Heart right ventricle (tissue), 16 donors: ENCODE data around the gene ELL3. TPM values are rescaled to one million over a fixed set of nuclear protein-coding genes. Genes with fewer than 3 reads are reported as not detected.
"Not testable (repeated sequence)": the region's sequence is repeated elsewhere in the genome, so short reads cannot be mapped to it uniquely, and the experiment has no call there.

ENCODE experiments used
- ATAC-seq, 8 donors: fragments of 200-7000 bp; cut with Tn5 transposase; one replicate each; pipeline ENCODE4 v1.9.1; 2020; ENCODE audit warnings: mild to moderate bottlenecking in 8 of 8, moderate library complexity in 8 of 8, moderate number of reproducible peaks in 1 of 8
- DNase-seq, 2 donors: peaks; one replicate each; pipeline ENCODE4 v3.0.0-alpha.2; 2020
- H3K27ac ChIP-seq, 10 donors: fragments of 200-600 bp; sonication (generic) in 2 of 10; one replicate each; pipeline versions ENCODE4 v1.5.0 to v1.8.0; 2020 to 2022; ENCODE audit warnings: mild to moderate bottlenecking in 3 of 10
- H3K27me3 ChIP-seq, 7 donors: fragments of 200-600 bp; one replicate each; pipeline ENCODE4 v1.8.0; 2021 to 2022; ENCODE audit warnings: mild to moderate bottlenecking in 2 of 7
- H3K36me3 ChIP-seq, 9 donors: fragments of 200-600 bp; sonication (generic) in 1 of 9; one replicate each; pipeline versions ENCODE4 v1.5.0 to v1.8.0; 2020 to 2022; ENCODE audit warnings: mild to moderate bottlenecking in 2 of 9
- H3K4me1 ChIP-seq, 9 donors: fragments of 200-600 bp; sonication (generic) in 1 of 9; one replicate each; pipeline versions ENCODE4 v1.5.0 to v1.8.0; 2020 to 2022; ENCODE audit warnings: mild to moderate bottlenecking in 4 of 9
- H3K4me3 ChIP-seq, 10 donors: fragments of 200-600 bp; sonication (generic) in 2 of 10; one replicate each; pipeline versions ENCODE4 v1.5.0 to v1.8.0; 2020 to 2022; ENCODE audit warnings: mild to moderate bottlenecking in 7 of 10, moderate library complexity in 2 of 10
- H3K9me3 ChIP-seq, 11 donors: fragments of 200-600 bp in 10 of 11; sonication (generic) in 2 of 11; one replicate each; pipeline versions ENCODE4 v1.5.0 to v1.8.0; 2013 to 2022; ENCODE audit warnings: mild to moderate bottlenecking in 2 of 11, control low read depth in 1 of 11, moderate library complexity in 1 of 11
- CTCF ChIP-seq, 9 donors: fragments of 200-600 bp; sonication (generic) in 2 of 9; IDR thresholded peaks; one replicate each; pipeline versions ENCODE4 v1.5.0 to v1.8.0; 2021 to 2022; ENCODE audit warnings: antibody characterized with exemption in 9 of 9, mild to moderate bottlenecking in 5 of 9, moderate library complexity in 1 of 9
- WGBS, 2 donors: extraction: QIAGEN DNeasy Blood & Tissue Kit; methylation state at CpG; one replicate each; pipeline ENCODE4 v1.1.7; 2013; ENCODE audit warnings: inconsistent platforms in 1 of 2; 5-methylcytosine and 5-hydroxymethylcytosine counted together
- intact Hi-C, 10 donors: fragments of 100-400 bp; cut with DNase I; formaldehyde crosslinking; loops; one replicate each; pipeline versions ENCODE4 v1.11.1 to v1.14.2; 2022
- microRNA-seq, 2 donors: library from miRNA; unstranded; fragments of <30 nt; microRNA quantifications; one replicate each; pipeline ENCODE4 v1.2.0, GENCODE V29; 2021
- polyA plus RNA-seq, 2 donors: library from polyadenylated mRNA; stranded (reverse); fragments of 200-250 nt; gene quantifications; one replicate each; pipeline ENCODE4 v1.2.3, GENCODE V29; 2013
- total RNA-seq, 10 donors: library from RNA; stranded (reverse); fragmentation: NEBNext Ultra II Directional in 3 of 10; extraction: Animal tissue kit (Norgen Biotek cat#: 25700) in 3 of 10; gene quantifications; one replicate each; pipeline versions ENCODE4 v1.2.1 to v1.2.4, GENCODE V29; 2021 to 2023
- donor health status: Arrhythmogenic right ventricular cardiomyopathy.
- donor health status: ischemic (EF 13 %, LVEDD 7.1; RV severe dilation, severe dysfunction).
- donor health status: healthy with polysubstance abuse.
- donor health status: DM: no; HTN: yes; CAD: no.
- donor health status: DM: no; HTN: no; CAD: no.
- donor health status: ischemic (EF 25% LVEDD 6.9; RV normal size, moderate dysfunction).
- donor health status: ischemic (EF 25% LVEDD 5.7; RV mildly dilated, moderate dysfunction).
- donor health status: healthy.
- donor health status: DM: yes; HTN: yes; CAD: no.
- donor health status: Ischemic cardiomyopathy.
- donor health status: ischemic (EF 35%, LVEDD 5.7; RV mildly dilated, moderate dysfunction).
- donor health status: nonischemic (EF 11% LVEDD 7.7; RV severe dilation, severe dysfunction).
- donor health status: DM: yes; HTN: yes; CAD: no.
- donor health status: PGD.
- donor health status: ischemic (EF 29% LVEDD 5.4; RV normal size, mild dysfunction).
- donor health status: nonischemic (EF 23%, LVEDD 6.1; RV moderate dilation, normal function).

Gene ELL3
- total and polyA plus RNA-seq, 12 donors = 0.25 to 1.6 (median 0.85) TPM

- intact Hi-C loops = not testable (repeated sequence)
- WGBS, 2 donors = 0 to 1% methylated on average over 65 to 84 of the region's 84 CpGs
Measured at GRCh38 chr15:43746245-43746902, 30.4 kb downstream of the ELL3 start, which contains the start of gene PDIA3. PDIA3 (plus strand) TSS chr15:43746438; CDS start chr15:43746540, 102 bp downstream.

GRCh38 chr15:43735416-43735815, 41.4 kb downstream of the ELL3 start:
- 82 to 85% methylated on average over 6 of the region's 6 CpGs for WGBS, 2 donors
- ATAC-seq = no peak
- no peaks in the 10 kb centered on the region for H3K4me1 ChIP-seq

More at GRCh38 chr15:43746245-43746902, 30.4 kb downstream of the ELL3 start, which contains the start of gene PDIA3:
- DNase-seq (peak; percentile 93 to 96), ATAC-seq (peak; percentile 98 to 99 (median 99))
- not testable (repeated sequence) for H3K9me3 ChIP-seq, H3K27me3 ChIP-seq
- peaks cover 13 to 49% (median 43%) of the 10 kb centered on the region in 9 donors for H3K4me1 ChIP-seq
- peak in 4 of 9 donors; percentile 8 to 29 (median 14) for TF ChIP-seq CTCF (IDR thresholded peaks at IDR 0.05)
- peak within 1 kb of the TSS; percentile 45 to 97 (median 90) for H3K4me3 ChIP-seq
- peaks cover 0 to 11% (median 0%) of the 10 kb centered on the region in 9 donors for H3K36me3 ChIP-seq
- peak within 1 kb of the TSS; percentile 68 to 98 (median 93) for H3K27ac ChIP-seq

GRCh38 chr15:43728053-43728725, 48.6 kb downstream of the ELL3 start:
- H3K27me3 ChIP-seq, ATAC-seq, H3K9me3 ChIP-seq, H3K27ac ChIP-seq, H3K4me3 ChIP-seq, H3K4me1 ChIP-seq, intact Hi-C loops, H3K36me3 ChIP-seq, DNase-seq: not testable (repeated sequence)
- WGBS, 2 donors = 44 to 63% methylated on average over 1 of the region's 1 CpG

More at GRCh38 chr15:43735416-43735815, 41.4 kb downstream of the ELL3 start:
- Histone ChIP-seq H3K4me3 (no peak overlapping the region), H3K9me3 (no peaks in the 10 kb centered on the region), H3K27ac (no peak overlapping the region), H3K36me3 (no peaks in the 10 kb centered on the region), H3K27me3 (no peaks in the 10 kb centered on the region)
- no peak for DNase-seq
- no peak for TF ChIP-seq CTCF (IDR thresholded peaks at IDR 0.05)
- intact Hi-C loops = no loop called here

- H3K27ac ChIP-seq, intact Hi-C loops, ATAC-seq, H3K36me3 ChIP-seq, H3K9me3 ChIP-seq, H3K27me3 ChIP-seq, H3K4me3 ChIP-seq, DNase-seq, H3K4me1 ChIP-seq: not testable (repeated sequence)
- WGBS, 2 donors = 90 to 94% methylated on average over 1 of the region's 1 CpG
Measured at GRCh38 chr15:43726306-43726705, 50.5 kb downstream of the ELL3 start.

- no peak for ATAC-seq
- H3K27ac ChIP-seq = no peak overlapping the region
- intact Hi-C loops = no loop called here
- WGBS, 2 donors = 76 to 82% methylated on average over 4 of the region's 4 CpGs
- H3K27me3 ChIP-seq = peaks cover 0 to 7% (median 0%) of the 10 kb centered on the region in 7 donors
- H3K4me1 ChIP-seq = no peaks in the 10 kb centered on the region
- no peaks in the 10 kb centered on the region for H3K36me3 ChIP-seq
- no peak for TF ChIP-seq CTCF (IDR thresholded peaks at IDR 0.05)
- no peaks in the 10 kb centered on the region for H3K9me3 ChIP-seq
- DNase-seq = no peak
- no peak overlapping the region for H3K4me3 ChIP-seq
Measured at GRCh38 chr15:43723151-43723550, 53.6 kb downstream of the ELL3 start.

Small RNA genes lying within 50 kb of the gene (microRNA-seq; reads per million reads assigned to microRNA genes)
- 0 reads per million in 2 donors for gene MIR1282

Other genes starting within 250 kb of the ELL3 start
- gene PPIP5K1, start 186.8 kb downstream of the ELL3 start, total RNA-seq = 10 to 100 TPM; 12.2 to 33.9 (median 18.7) TPM
- 1 to 10 TPM; 3.2 to 6.9 TPM for gene PPIP5K1, start 186.8 kb downstream of the ELL3 start, polyA plus RNA-seq
- 1 to 10 TPM in 1 of 10 donors, under 1 TPM in 4, not detected in 5; 0.26 to 1.6 (median 0.59) TPM for gene CKMT1B, start 182.9 kb downstream of the ELL3 start, total RNA-seq
- under 1 TPM; 0.33 to 0.59 TPM for gene CKMT1B, start 182.9 kb downstream of the ELL3 start, polyA plus RNA-seq
- gene STRC, start 158.2 kb downstream of the ELL3 start, total RNA-seq = under 1 TPM in 3 of 10 donors, not detected in 7; 0.20 to 0.25 (median 0.21) TPM
- gene STRC, start 158.2 kb downstream of the ELL3 start, polyA plus RNA-seq = 1 to 10 TPM in 1 of 2 donors, under 1 TPM in 1; 0.06 to 1.2 TPM
- 1 to 10 TPM in 6 of 10 donors, under 1 TPM in 4; 0.42 to 1.7 (median 1.3) TPM for gene CATSPER2, start 128.1 kb downstream of the ELL3 start, total RNA-seq
- gene CATSPER2, start 128.1 kb downstream of the ELL3 start, polyA plus RNA-seq = 1 to 10 TPM in 1 of 2 donors, under 1 TPM in 1; 0.28 to 5.9 TPM
- under 1 TPM in 4 of 10 donors, not detected in 6; 0.32 to 0.57 (median 0.39) TPM for gene CKMT1A, start 83.1 kb downstream of the ELL3 start, total RNA-seq
- gene CKMT1A, start 83.1 kb downstream of the ELL3 start, polyA plus RNA-seq = under 1 TPM; 0.22 TPM
- 100 to 1,000 TPM; 119 to 241 (median 144) TPM for gene PDIA3, start 30.5 kb downstream of the ELL3 start, total RNA-seq
- gene PDIA3, start 30.5 kb downstream of the ELL3 start, polyA plus RNA-seq = 100 to 1,000 TPM; 100 to 257 TPM
- gene SERF2, start 15.4 kb upstream of the ELL3 start, total RNA-seq = 1,000 to 10,000 TPM in 3 of 10 donors, 100 to 1,000 TPM in 7; 626 to 1,166 (median 689) TPM
- 1,000 to 10,000 TPM; 2,367 to 4,286 TPM for gene SERF2, start 15.4 kb upstream of the ELL3 start, polyA plus RNA-seq
- gene SERINC4, start 23.3 kb upstream of the ELL3 start, total RNA-seq = under 1 TPM in 9 of 10 donors, not detected in 1; 0.09 to 0.72 (median 0.38) TPM
- gene SERINC4, start 23.3 kb upstream of the ELL3 start, polyA plus RNA-seq = under 1 TPM; 0.29 to 0.59 TPM
- 10 to 100 TPM in 5 of 10 donors, 1 to 10 TPM in 5; 5.5 to 24.3 (median 9.9) TPM for gene HYPK, start 23.6 kb upstream of the ELL3 start, total RNA-seq
- gene HYPK, start 23.6 kb upstream of the ELL3 start, polyA plus RNA-seq = 10 to 100 TPM; 11.4 to 23.0 TPM
- 10 to 100 TPM; 16.6 to 23.4 (median 20.7) TPM for gene MFAP1, start 47.7 kb upstream of the ELL3 start, total RNA-seq
- gene MFAP1, start 47.7 kb upstream of the ELL3 start, polyA plus RNA-seq = 10 to 100 TPM; 13.0 to 22.5 TPM
- gene WDR76, start 50.0 kb upstream of the ELL3 start, total RNA-seq = 1 to 10 TPM in 7 of 10 donors, under 1 TPM in 3; 0.68 to 4.1 (median 1.7) TPM
- 1 to 10 TPM in 1 of 2 donors, under 1 TPM in 1; 0.73 to 1.8 TPM for gene WDR76, start 50.0 kb upstream of the ELL3 start, polyA plus RNA-seq